Panc1 (cell line): ENCODE results near the gene THUMPD2. TPM values are rescaled to one million over a fixed set of nuclear protein-coding genes. Genes with fewer than 3 reads are reported as not detected.

Experiments
- ATAC-seq: fragments of 200-7000 bp; cut with Tn5 transposase; 2 replicates; pipeline ENCODE4 v1.9.1; 2020; ENCODE audit warnings: mild to moderate bottlenecking, moderate library complexity
- BruUV-seq: library from RNA; stranded (reverse); fragments of 400-500 nt; replicated peaks from 2 replicates; lab custom pipeline; 2021; lab: Mats Ljungman, UMichigan
- CTCF ChIA-PET: fragments of 300-600 bp; sonication (Branson Sonifier 250); formaldehyde crosslinking; loops from one replicate; lab custom pipeline; 2022; ENCODE audit warnings: antibody characterized with exemption; lab: Charles Lee
- POLR2A ChIA-PET: fragments of 300-600 bp; sonication (Branson Sonifier 250); formaldehyde crosslinking; loops from one replicate; lab custom pipeline; 2022; ENCODE audit warnings: antibody characterized with exemption; lab: Charles Lee
- DNase-seq: peaks from one replicate; pipeline ENCODE4 v3.0.0-alpha.2; 2010; ENCODE audit warnings: low read depth, low spot score
- H3K27ac ChIP-seq: 2 replicates; pipeline ENCODE4 v1.5.1; 2011; ENCODE audit warnings: mild to moderate bottlenecking, low read length, inconsistent platforms
- H3K27me3 ChIP-seq: fragments of 200-500 bp; sonication (Bioruptor generic); 2 replicates; pipeline ENCODE4 v1.6.0; 2014; ENCODE audit warnings: low read length, inconsistent platforms; ENCODE audit not compliant: control insufficient read depth, insufficient read depth
- H3K36me3 ChIP-seq: fragments of 200-500 bp; sonication (Bioruptor generic); 2 replicates; pipeline ENCODE4 v1.5.1; 2014; ENCODE audit warnings: inconsistent platforms, mild to moderate bottlenecking, low read length, moderate library complexity; ENCODE audit not compliant: control insufficient read depth, insufficient read depth
- H3K4me1 ChIP-seq: 2 replicates; pipeline ENCODE4 v1.5.1; 2011; ENCODE audit warnings: inconsistent platforms, mild to moderate bottlenecking, low read length, moderate library complexity; ENCODE audit not compliant: control insufficient read depth, insufficient read depth
- H3K4me3 ChIP-seq, 2 experiments: 2 replicates each; pipeline ENCODE4 v1.5.1; 2011 to 2012; ENCODE audit warnings: low read depth in 2 of 2, low read length in 2 of 2, mild to moderate bottlenecking in 2 of 2, inconsistent platforms in 1 of 2, moderate library complexity in 1 of 2
- H3K9me3 ChIP-seq: fragments of 200-500 bp; sonication (Bioruptor generic); 2 replicates; pipeline ENCODE4 v1.5.1; 2014; ENCODE audit warnings: low read depth, mild to moderate bottlenecking, inconsistent platforms, low read length, moderate library complexity; ENCODE audit not compliant: control insufficient read depth, insufficient read depth
- CTCF ChIP-seq: fragments of 450-650 bp; IDR thresholded peaks from 2 replicates; pipeline ENCODE4 v1.5.1; 2017; ENCODE audit warnings: mild to moderate bottlenecking
- POLR2AphosphoS5 ChIP-seq: IDR thresholded peaks from 2 replicates; pipeline ENCODE4 v1.6.1; 2012; ENCODE audit warnings: mild to moderate bottlenecking, low read depth, low read length, moderate library complexity
- SIN3A ChIP-seq: IDR thresholded peaks from 2 replicates; pipeline ENCODE4 v1.6.1; 2012; ENCODE audit warnings: low read depth, mild to moderate bottlenecking, low read length, moderate library complexity, borderline replicate concordance; ENCODE audit not compliant: insufficient read depth
- TCF7L2 ChIP-seq: IDR thresholded peaks from 2 replicates; pipeline ENCODE4 v1.6.1; 2011; ENCODE audit warnings: mild to moderate bottlenecking, low read depth, low read length, inconsistent platforms
- in situ Hi-C: cut with HindIII; loops from 2 replicates; pipeline ENCODE4 v1.10.0; 2016; ENCODE audit warnings: low sequenced_read_pairs, low pct_unique_long_range_greater_than_20kb
- intact Hi-C: fragments of 100-400 bp; cut with micrococcal nuclease; formaldehyde crosslinking; loops from one replicate; pipeline ENCODE4 v1.10.0; 2022; ENCODE audit not compliant: unreplicated experiment
- total RNA-seq: library from RNA; stranded (reverse); gene quantifications from one replicate; pipeline ENCODE4 v1.2.1, GENCODE V29; 2021; ENCODE audit not compliant: unreplicated experiment
- TF ChIP-seq, protein P1 (sequence below), 2 experiments: IDR thresholded peaks; 2 replicates each; pipeline ENCODE4 v1.6.1; 2011 to 2012; ENCODE audit warnings: low read depth in 2 of 2, control low read depth in 1 of 2, low read length in 1 of 2, mild to moderate bottlenecking in 1 of 2, moderate library complexity in 1 of 2; ENCODE audit not compliant: insufficient read depth in 1 of 2

The THUMPD2 gene
- total RNA-seq, 1 experiment from 2014 or later, result 13.7 TPM

DNA sequence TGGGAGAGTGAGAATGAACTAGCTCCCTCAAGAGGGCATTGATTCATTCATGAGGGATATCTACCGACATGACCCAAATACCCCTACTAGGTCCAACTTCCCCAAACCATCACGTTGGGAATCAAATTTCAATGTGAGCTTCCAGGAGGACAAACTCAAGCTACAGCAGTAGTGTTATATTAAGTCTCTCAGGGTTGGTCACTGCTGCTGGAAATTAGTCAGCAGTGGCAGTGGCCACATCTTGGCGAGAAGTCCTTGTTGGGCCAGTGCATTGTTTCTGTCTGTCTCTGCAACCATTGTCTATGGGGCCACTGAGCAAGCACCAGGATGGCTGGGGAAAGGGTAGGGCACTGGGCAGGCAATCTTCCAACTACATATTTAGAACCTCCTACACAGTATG, 47.5 kb downstream of the THUMPD2 start:
- no peaks in the 10 kb centered on the region for H3K27me3 ChIP-seq
- BruUV-seq, result no TSS peak
- in situ Hi-C loops (no loop called here), intact Hi-C loops (no loop called here)
- no peak for ATAC-seq
- H3K36me3 ChIP-seq, result peaks cover 10% of the 10 kb centered on the region; the same call in 1 of the 2 replicates
- no peak for DNase-seq
- H3K4me1 ChIP-seq, result no peaks in the 10 kb centered on the region
- H3K27ac ChIP-seq, result no peak overlapping the region
- CTCF ChIA-PET, result interaction anchor here (0.6 to 1.2 kb wide), 2 partner anchors 138 to 611 kb away, joined by 3 to 8 read pairs; partner anchors contain the start of gene SOS1
- no peak overlapping the region for H3K4me3 ChIP-seq
- POLR2A ChIA-PET, result no interaction called here
- no peak for TF ChIP-seq POLR2AphosphoS5
- no peak for TF ChIP-seq TCF7L2
- no peak for TF ChIP-seq CTCF
- TF ChIP-seq SIN3A, result no peak
- TF ChIP-seq, protein P1, sequence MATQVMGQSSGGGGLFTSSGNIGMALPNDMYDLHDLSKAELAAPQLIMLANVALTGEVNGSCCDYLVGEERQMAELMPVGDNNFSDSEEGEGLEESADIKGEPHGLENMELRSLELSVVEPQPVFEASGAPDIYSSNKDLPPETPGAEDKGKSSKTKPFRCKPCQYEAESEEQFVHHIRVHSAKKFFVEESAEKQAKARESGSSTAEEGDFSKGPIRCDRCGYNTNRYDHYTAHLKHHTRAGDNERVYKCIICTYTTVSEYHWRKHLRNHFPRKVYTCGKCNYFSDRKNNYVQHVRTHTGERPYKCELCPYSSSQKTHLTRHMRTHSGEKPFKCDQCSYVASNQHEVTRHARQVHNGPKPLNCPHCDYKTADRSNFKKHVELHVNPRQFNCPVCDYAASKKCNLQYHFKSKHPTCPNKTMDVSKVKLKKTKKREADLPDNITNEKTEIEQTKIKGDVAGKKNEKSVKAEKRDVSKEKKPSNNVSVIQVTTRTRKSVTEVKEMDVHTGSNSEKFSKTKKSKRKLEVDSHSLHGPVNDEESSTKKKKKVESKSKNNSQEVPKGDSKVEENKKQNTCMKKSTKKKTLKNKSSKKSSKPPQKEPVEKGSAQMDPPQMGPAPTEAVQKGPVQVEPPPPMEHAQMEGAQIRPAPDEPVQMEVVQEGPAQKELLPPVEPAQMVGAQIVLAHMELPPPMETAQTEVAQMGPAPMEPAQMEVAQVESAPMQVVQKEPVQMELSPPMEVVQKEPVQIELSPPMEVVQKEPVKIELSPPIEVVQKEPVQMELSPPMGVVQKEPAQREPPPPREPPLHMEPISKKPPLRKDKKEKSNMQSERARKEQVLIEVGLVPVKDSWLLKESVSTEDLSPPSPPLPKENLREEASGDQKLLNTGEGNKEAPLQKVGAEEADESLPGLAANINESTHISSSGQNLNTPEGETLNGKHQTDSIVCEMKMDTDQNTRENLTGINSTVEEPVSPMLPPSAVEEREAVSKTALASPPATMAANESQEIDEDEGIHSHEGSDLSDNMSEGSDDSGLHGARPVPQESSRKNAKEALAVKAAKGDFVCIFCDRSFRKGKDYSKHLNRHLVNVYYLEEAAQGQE (IDR thresholded peaks at IDR 0.05; ENCODE audit: insufficient read depth in 1 of 2, low read depth in 2 of 2, low read length in 1 of 2), result no peak
- H3K9me3 ChIP-seq, result no peaks in the 10 kb centered on the region

DNA sequence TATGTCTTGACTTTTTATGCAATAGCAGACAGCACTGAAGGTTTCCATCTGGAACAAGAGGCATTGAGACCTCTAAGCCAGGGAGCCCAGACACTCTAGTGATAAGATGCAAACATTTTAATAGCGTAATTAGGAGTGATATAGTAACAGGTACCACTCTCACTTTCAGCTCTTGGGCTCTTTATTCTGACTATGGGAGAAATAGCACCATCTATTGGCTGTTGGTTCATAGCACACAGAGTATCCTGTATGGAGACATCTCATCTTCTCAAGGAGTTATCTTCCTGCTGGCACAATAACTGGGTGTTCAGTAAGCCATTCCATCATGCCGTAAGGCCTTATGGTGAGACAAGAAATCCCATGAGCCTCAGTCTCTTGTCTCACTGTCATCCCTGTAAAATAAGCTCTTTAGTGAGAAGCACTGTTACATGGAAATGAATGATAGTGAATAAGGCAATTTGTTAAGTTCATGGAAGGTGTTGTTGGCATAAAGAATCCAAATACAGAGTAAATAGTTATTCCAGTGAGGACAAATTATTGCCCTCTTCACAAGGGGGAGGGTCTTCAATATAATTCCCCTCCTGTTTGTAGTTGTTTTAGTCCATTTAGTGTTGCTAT, 48.3 kb downstream of the THUMPD2 start:
- no peaks in the 10 kb centered on the region for H3K27me3 ChIP-seq
- H3K9me3 ChIP-seq, result no peaks in the 10 kb centered on the region
- intact Hi-C loops, result no loop called here
- ChIA-PET CTCF (interaction anchor here (0.6 to 1.2 kb wide), 5 partner anchors 137 to 610 kb away, joined by 3 to 8 read pairs (median 3); partner anchors contain the start of gene SOS1), POLR2A (no interaction called here)
- ATAC-seq, result peak; percentile 77; the same call in 1 of the 2 replicates
- no peak overlapping the region for H3K27ac ChIP-seq
- no peak overlapping the region for H3K4me3 ChIP-seq
- TF ChIP-seq CTCF (peak; percentile 77), SIN3A (no peak), TCF7L2 (no peak)
- in situ Hi-C loops, result no loop called here
- H3K36me3 ChIP-seq, result 0 out of 2 replicates have a peak, but pooled peaks cover 3% of the 10 kb centered on the region
- no peaks in the 10 kb centered on the region for H3K4me1 ChIP-seq
- DNase-seq, result peak; percentile 41
- no TSS peak for BruUV-seq
